Loucy (cell line): ENCODE results near the gene NUP107.
A peak's percentile ranks its signal among the peaks of the same experiment; 100 is the strongest.

ENCODE experiments used
- EZH2phosphoT487 ChIP-seq: fragments of 200-600 bp; IDR thresholded peaks from 2 replicates; pipeline ENCODE4 v1.6.1; 2018; ENCODE audit warnings: antibody characterized with exemption, mild to moderate bottlenecking, moderate library complexity, borderline replicate concordance
- TF ChIP-seq, protein P1 (sequence below): fragments of 200-600 bp; sonication (generic); conservative IDR thresholded peaks from 2 replicates; pipeline ENCODE4 v1.5.1; 2014; ENCODE audit warnings: mild to moderate bottlenecking, antibody characterized with exemption, low read length

DNA sequence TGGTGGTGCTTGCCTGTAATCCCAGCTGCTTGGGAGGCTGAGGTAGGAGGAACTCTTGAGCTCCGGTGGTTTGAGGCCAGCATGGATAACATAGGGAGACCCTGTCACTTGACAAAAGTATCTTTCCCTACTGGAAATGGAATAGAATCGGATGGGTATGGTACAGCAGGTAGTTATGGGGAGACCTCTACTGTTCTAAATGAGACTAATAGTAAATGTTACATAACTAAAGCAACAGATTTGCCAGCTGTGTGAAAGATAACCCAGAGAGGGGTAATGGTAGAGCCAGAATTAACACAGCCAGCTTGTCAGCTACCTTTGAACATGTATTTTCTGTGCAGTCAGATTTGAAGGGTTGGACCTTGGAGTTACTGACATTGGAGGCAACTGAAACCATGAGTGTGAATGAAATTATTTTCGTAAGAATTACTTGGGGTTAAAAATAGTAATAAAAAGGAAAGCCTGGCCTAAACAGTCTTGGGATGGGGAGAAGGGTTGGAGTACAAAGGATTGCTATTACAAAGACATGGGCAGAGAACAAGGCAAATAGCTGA is 21.7 kb upstream of the NUP107 start:
- TF ChIP-seq, protein P1, sequence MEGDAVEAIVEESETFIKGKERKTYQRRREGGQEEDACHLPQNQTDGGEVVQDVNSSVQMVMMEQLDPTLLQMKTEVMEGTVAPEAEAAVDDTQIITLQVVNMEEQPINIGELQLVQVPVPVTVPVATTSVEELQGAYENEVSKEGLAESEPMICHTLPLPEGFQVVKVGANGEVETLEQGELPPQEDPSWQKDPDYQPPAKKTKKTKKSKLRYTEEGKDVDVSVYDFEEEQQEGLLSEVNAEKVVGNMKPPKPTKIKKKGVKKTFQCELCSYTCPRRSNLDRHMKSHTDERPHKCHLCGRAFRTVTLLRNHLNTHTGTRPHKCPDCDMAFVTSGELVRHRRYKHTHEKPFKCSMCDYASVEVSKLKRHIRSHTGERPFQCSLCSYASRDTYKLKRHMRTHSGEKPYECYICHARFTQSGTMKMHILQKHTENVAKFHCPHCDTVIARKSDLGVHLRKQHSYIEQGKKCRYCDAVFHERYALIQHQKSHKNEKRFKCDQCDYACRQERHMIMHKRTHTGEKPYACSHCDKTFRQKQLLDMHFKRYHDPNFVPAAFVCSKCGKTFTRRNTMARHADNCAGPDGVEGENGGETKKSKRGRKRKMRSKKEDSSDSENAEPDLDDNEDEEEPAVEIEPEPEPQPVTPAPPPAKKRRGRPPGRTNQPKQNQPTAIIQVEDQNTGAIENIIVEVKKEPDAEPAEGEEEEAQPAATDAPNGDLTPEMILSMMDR, result peak; percentile 30; the same call in 1 of the 2 replicates
- TF ChIP-seq EZH2phosphoT487, result no peak
